ENCODE results near the gene SLC24A3.

The SLC24A3 gene

DNA sequence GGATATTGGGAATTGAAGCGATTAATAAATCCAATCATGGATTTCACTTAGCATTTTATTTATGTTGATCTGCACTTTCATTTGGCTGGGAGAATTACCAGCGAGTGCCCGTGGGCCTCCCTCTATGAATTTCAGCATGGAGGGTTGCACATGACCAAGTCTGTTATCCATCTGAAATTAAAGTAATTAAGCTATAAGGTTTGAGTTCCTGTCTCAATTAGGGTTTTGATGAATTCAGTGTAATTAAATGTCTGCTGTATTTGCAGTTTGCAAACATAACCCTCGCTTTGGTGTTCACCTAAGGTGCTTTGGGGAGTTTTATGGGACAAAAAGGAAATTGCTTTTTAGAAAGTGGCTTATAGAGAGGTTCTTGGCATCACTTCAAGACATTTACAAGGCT lies 375.8 kb downstream of the SLC24A3 start:
- H3K36me3 ChIP-seq (ENCODE audit: insufficient read depth, low read length) = no peaks in the 10 kb centered on the region
- no peaks in the 10 kb centered on the region for H3K4me1 ChIP-seq (ENCODE audit: insufficient read depth, low read length)
- no peaks in the 10 kb centered on the region for H3K27me3 ChIP-seq (ENCODE audit: insufficient read depth, low read length)
- H2AFZ ChIP-seq (ENCODE audit: low read depth, low read length) = no peak overlapping the region
- no peak overlapping the region for H3K4me3 ChIP-seq (ENCODE audit: low read length)
- no peaks in the 10 kb centered on the region for H3K9me3 ChIP-seq (ENCODE audit: low read length)

DNA sequence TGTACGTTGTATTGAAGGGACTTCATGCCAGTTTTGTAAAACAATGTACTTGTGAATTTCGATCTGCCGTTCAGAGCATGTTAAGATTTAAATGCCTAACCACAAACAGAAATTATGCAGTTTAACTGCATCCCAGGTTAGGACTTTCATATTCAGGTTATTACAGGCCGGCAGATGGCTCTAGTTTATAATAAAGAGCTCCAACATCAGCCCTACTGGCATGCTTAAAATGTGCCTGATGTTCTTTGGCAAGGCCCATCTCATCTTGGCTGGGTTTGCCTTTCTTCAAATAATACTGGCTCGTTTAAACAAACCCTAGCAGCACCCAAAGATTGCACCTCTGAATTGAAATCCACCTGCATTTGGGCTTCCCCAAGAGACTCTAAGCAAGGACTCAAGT lies 376.3 kb downstream of the SLC24A3 start:
- no peak overlapping the region for H3K4me3 ChIP-seq (ENCODE audit: low read length)
- no peaks in the 10 kb centered on the region for H3K27me3 ChIP-seq (ENCODE audit: insufficient read depth, low read length)
- no peak overlapping the region for H2AFZ ChIP-seq (ENCODE audit: low read depth, low read length)
- no peaks in the 10 kb centered on the region for H3K4me1 ChIP-seq (ENCODE audit: insufficient read depth, low read length)
- H3K36me3 ChIP-seq (ENCODE audit: insufficient read depth, low read length) = no peaks in the 10 kb centered on the region
- no peaks in the 10 kb centered on the region for H3K9me3 ChIP-seq (ENCODE audit: low read length)

DNA sequence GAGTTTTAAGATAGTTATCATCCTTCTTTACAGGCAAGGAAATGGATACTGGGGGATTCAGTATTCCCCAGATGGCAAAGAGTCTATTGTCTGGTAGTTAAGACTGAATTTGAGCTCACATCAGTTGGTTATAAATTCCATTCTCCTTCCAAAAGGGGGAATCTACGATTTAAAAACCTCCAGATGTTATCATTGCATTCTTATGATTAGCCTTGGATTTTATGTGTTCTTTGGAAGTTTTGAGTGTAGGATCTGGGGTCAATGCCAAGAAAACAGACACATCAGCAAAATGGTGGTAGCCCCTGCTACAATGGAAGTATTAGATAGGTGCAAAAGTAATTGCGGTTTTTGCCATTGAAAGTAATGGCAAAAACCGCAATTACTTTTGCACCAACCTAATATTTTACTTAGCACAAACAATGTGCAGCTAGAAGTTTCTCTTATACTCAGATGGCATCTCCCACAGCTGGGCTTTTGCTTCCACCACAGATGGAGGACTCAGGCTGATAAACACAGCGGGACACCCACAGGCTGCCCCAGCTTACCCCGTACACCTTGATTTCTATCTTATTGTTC lies 377.4 kb downstream of the SLC24A3 start:
- H3K9me3 ChIP-seq (ENCODE audit: low read length) = no peaks in the 10 kb centered on the region
- no peaks in the 10 kb centered on the region for H3K4me1 ChIP-seq (ENCODE audit: insufficient read depth, low read length)
- H3K27me3 ChIP-seq (ENCODE audit: insufficient read depth, low read length) = no peaks in the 10 kb centered on the region
- no peak overlapping the region for H2AFZ ChIP-seq (ENCODE audit: low read depth, low read length)
- H3K4me3 ChIP-seq (ENCODE audit: low read length) = no peak overlapping the region
- H3K36me3 ChIP-seq (ENCODE audit: insufficient read depth, low read length) = no peaks in the 10 kb centered on the region

DNA sequence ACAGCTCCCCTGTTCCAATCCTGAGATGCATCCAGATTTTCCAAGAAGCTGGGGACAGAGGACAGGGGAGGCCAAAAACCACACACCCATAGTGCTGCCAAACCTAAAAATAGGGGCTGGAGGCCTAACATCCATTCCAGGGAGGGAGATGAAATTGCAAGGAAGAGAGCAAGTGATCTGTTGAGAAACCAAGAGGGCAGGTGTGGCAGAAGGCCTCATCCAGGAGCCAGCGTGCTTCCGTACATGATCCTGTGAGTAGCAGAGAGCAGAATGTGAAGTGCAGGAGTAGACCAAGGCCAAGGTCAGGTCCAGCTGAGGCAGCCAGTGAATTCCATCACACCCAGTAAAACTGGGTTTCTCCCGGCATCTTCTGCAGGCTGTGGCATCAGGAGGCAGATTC lies 377.9 kb downstream of the SLC24A3 start:
- H3K27me3 ChIP-seq (ENCODE audit: insufficient read depth, low read length) = no peaks in the 10 kb centered on the region
- no peaks in the 10 kb centered on the region for H3K9me3 ChIP-seq (ENCODE audit: low read length)
- H3K36me3 ChIP-seq (ENCODE audit: insufficient read depth, low read length) = no peaks in the 10 kb centered on the region
- H2AFZ ChIP-seq (ENCODE audit: low read depth, low read length) = no peak overlapping the region
- no peaks in the 10 kb centered on the region for H3K4me1 ChIP-seq (ENCODE audit: insufficient read depth, low read length)
- H3K4me3 ChIP-seq (ENCODE audit: low read length) = no peak overlapping the region

DNA sequence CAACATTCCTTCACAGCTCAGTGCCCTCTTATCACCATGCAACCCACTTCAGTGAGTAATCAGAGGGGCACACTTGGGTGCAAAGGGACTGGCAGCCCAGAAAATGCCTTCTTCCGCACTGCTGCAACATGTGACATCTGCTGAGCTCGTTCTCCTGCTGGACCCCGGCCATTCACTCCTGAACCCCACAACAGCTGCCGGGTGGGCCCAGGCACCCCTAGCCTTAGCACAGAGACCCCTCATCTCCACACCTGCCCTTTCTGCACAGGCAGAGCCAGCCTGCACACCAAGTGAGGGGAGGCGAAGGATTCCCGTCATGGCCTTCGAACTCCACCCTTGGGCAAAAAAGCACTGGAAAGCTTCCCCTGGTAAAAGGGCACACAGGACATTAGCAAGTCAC lies 381.3 kb downstream of the SLC24A3 start:
- no peaks in the 10 kb centered on the region for H3K27me3 ChIP-seq (ENCODE audit: insufficient read depth, low read length)
- H3K9me3 ChIP-seq (ENCODE audit: low read length) = no peaks in the 10 kb centered on the region
- no peaks in the 10 kb centered on the region for H3K36me3 ChIP-seq (ENCODE audit: insufficient read depth, low read length)
- no peak overlapping the region for H3K4me3 ChIP-seq (ENCODE audit: low read length)
- no peak overlapping the region for H2AFZ ChIP-seq (ENCODE audit: low read depth, low read length)
- H3K4me1 ChIP-seq (ENCODE audit: insufficient read depth, low read length) = no peaks in the 10 kb centered on the region

DNA sequence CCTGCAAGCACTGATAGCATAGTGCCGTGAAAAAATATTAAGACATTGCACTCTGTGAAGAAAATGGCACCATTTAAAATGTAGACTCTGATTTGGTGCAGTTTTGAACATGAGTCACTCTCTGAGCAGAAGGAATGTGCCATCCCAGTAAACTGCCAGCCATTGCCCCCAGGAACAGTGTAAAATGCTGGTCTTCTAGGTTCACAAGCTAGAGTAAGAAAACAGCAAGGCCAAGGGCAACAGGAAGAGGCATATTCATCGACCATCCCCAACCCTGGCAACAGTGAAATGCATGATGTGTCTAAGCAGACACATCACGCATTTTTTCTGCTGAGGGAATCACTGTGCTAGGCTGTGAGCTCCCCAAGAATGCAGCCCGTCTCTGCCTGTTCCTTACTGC lies 382.5 kb downstream of the SLC24A3 start:
- Histone ChIP-seq H3K4me3 (ENCODE audit: low read length) (no peak overlapping the region), H3K9me3 (ENCODE audit: low read length) (no peaks in the 10 kb centered on the region), H3K4me1 (ENCODE audit: insufficient read depth, low read length) (no peaks in the 10 kb centered on the region), H3K27me3 (ENCODE audit: insufficient read depth, low read length) (no peaks in the 10 kb centered on the region), H3K36me3 (ENCODE audit: insufficient read depth, low read length) (no peaks in the 10 kb centered on the region), H2AFZ (ENCODE audit: low read depth, low read length) (no peak overlapping the region)

DNA sequence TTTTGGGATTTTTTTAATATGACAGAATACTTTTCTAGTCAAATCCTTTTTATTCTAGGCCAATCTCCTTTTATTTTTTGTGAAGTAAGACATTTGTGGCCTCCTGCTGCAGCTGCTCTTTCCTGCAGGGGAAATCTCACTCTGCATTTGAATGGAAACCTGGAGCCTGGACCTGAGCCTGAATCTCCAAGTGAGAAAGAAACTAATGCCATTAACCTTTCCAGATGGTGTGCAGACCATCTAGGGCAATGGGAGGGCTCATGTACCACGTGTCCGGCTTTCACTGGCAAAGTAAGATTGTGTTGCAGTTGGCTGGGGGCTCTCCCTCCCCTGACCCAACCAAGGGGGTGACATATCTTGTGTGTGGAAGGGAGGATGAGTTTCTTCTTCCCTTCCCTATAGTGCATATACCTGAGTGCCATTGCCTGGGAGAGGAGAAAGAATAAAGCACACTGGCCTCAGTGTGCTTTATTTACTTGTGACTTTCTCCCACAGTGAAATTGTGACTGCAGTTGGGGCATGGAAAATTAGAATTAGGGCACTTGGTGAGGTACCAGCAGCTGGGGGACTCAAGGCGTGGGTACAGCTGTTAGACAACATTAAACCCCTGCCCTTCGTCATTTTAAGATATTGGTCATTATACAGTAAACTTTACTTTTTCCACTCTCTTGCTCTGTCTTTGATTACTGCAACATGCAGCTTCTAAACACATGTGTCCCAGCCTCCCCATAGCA lies 385.8 kb downstream of the SLC24A3 start:
- Histone ChIP-seq H2AFZ (ENCODE audit: low read depth, low read length) (no peak overlapping the region), H3K27me3 (ENCODE audit: insufficient read depth, low read length) (no peaks in the 10 kb centered on the region), H3K9me3 (ENCODE audit: low read length) (no peaks in the 10 kb centered on the region), H3K4me1 (ENCODE audit: insufficient read depth, low read length) (no peaks in the 10 kb centered on the region), H3K36me3 (ENCODE audit: insufficient read depth, low read length) (no peaks in the 10 kb centered on the region), H3K4me3 (ENCODE audit: low read length) (no peak overlapping the region)

DNA sequence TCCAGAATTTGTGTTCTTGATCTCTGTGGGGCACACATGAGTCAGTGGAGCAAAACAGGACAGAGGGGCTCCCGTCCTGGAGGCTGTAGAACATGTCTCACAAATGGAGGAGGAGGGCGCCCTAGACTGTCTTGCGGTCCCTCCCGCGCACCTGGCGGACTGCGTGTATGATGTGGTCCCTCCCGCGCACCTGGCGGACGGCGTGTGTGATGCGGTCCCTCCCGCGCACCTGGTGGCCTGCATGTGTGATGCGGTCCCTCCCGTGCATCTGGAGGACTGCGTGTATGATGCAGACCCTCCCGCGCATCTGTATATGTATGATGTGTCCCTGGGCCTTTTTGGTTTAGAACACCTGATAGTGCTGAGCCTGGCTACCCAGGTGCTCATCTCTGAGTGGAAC lies 386.8 kb downstream of the SLC24A3 start:
- Histone ChIP-seq H3K4me3 (ENCODE audit: low read length) (no peak overlapping the region), H3K9me3 (ENCODE audit: low read length) (no peaks in the 10 kb centered on the region), H3K4me1 (ENCODE audit: insufficient read depth, low read length) (no peaks in the 10 kb centered on the region), H3K36me3 (ENCODE audit: insufficient read depth, low read length) (no peaks in the 10 kb centered on the region), H3K27me3 (ENCODE audit: insufficient read depth, low read length) (no peaks in the 10 kb centered on the region), H2AFZ (ENCODE audit: low read depth, low read length) (no peak overlapping the region)

DNA sequence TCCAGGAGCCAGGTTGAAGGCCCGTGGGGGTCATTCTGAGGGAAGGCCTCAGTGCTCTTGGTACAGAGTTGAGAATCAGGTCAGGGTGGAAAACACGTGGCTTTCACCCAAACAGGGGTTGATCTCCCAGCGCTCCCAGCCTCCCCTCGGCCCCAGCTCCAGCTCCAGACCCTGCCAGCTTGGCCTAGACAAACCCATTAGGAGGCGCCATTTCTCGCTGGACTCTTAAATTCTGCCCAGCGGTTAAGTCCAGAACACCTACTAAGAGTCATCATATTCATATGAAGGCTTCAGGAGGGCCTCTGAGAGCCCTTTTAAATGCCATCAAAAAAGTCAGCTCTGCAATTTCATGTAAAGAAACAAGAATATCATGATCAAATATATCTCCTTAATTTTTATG lies 387.6 kb downstream of the SLC24A3 start:
- Histone ChIP-seq H3K36me3 (ENCODE audit: insufficient read depth, low read length) (no peaks in the 10 kb centered on the region), H3K27me3 (ENCODE audit: insufficient read depth, low read length) (no peaks in the 10 kb centered on the region), H3K4me3 (ENCODE audit: low read length) (no peak overlapping the region), H3K4me1 (ENCODE audit: insufficient read depth, low read length) (no peaks in the 10 kb centered on the region), H3K9me3 (ENCODE audit: low read length) (no peaks in the 10 kb centered on the region), H2AFZ (ENCODE audit: low read depth, low read length) (no peak overlapping the region)

DNA sequence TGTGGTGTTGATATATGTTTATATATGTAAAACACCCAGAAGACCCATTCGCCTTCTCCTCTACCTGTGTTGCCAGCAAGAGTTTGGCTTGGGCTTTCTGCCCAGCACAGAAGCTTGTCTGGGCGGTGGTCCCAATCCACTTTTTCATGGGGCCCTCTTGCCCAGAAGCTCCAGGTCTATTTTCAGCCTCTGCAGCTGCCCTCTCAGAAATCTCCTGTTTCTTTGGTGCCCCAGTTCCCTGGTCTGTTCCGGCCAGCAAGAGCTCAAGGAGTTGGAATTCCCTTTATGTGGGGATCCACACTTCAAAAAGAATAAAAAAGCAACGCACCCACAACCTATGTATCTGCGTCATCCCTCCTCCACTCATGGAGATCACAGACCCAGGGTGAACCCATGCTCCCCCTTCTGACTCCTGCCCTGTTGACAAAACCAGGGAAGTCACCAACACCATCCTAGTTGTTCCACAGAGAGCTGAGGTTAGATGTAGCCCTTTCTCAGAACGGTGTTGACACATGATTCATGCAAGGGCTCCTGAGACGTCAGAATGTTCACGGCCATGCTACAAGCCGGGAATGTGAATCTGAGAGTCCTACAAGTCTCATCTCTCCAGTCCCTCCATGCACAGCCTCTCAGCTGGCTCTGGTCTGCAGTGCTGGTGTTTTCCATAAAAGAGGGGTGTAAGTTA lies 388.8 kb downstream of the SLC24A3 start:
- Histone ChIP-seq H2AFZ (ENCODE audit: low read depth, low read length) (no peak overlapping the region), H3K4me1 (ENCODE audit: insufficient read depth, low read length) (no peaks in the 10 kb centered on the region), H3K36me3 (ENCODE audit: insufficient read depth, low read length) (no peaks in the 10 kb centered on the region), H3K27me3 (ENCODE audit: insufficient read depth, low read length) (no peaks in the 10 kb centered on the region), H3K9me3 (ENCODE audit: low read length) (no peaks in the 10 kb centered on the region), H3K4me3 (ENCODE audit: low read length) (no peak overlapping the region)

DNA sequence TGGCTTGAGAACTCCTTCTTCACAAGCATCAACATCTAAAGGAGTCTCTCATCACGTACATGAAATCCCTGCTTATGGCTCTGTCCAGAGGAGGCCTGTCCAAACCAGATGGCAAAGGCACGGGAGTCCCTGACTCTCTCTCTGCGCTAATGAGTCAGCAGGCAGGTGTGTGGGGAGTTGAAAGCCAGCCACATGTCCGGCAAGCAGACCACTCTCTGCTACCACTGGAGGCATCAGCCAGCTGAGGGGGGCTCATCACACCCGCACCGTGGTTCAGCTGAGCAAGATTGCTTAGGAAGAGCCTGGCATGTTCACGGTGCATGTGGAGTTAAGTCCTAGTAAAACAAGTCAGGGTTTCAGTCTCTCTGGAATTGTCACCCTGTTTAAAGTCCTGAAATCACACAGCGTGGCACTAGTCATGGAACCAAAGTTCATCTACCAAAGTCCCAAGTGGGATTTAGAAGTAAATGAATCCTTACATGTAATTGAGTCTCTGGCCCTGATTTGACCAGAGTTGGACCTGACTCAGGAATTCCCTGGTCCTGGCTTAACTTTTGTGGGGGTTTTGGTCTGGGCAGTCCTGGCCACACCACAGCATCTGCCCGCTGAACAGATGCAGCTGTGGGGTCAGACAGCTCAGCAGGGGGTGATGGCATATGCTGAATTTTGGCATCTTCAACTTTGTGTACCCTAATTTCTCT lies 390.4 kb downstream of the SLC24A3 start:
- no peaks in the 10 kb centered on the region for H3K36me3 ChIP-seq (ENCODE audit: insufficient read depth, low read length)
- no peak overlapping the region for H3K4me3 ChIP-seq (ENCODE audit: low read length)
- H3K9me3 ChIP-seq (ENCODE audit: low read length) = no peaks in the 10 kb centered on the region
- peaks cover 2% of the 10 kb centered on the region for H3K27me3 ChIP-seq (ENCODE audit: insufficient read depth, low read length)
- no peak overlapping the region for H2AFZ ChIP-seq (ENCODE audit: low read depth, low read length)
- H3K4me1 ChIP-seq (ENCODE audit: insufficient read depth, low read length) = no peaks in the 10 kb centered on the region

DNA sequence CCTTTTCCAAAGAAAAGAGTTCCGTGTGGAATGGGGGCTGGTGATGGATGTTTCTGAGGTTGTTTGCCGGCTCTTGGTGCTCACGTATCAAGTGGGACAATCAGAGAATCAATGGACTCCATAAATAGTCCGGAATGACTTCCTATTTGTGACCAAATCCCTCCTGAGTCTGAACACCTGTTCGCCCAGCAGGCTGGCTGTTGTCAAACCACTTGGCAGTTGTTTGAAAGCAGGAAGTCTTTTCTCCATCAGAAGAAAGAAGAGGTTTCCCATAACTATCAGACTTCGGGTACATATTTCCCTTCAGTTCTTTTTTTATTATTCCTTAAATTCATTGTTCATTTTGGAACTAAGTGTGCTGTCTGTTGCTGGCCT lies 390.9 kb downstream of the SLC24A3 start:
- no peak overlapping the region for H3K4me3 ChIP-seq (ENCODE audit: low read length)
- H3K27me3 ChIP-seq (ENCODE audit: insufficient read depth, low read length) = peaks cover 2% of the 10 kb centered on the region
- no peaks in the 10 kb centered on the region for H3K4me1 ChIP-seq (ENCODE audit: insufficient read depth, low read length)
- no peaks in the 10 kb centered on the region for H3K9me3 ChIP-seq (ENCODE audit: low read length)
- no peaks in the 10 kb centered on the region for H3K36me3 ChIP-seq (ENCODE audit: insufficient read depth, low read length)
- H2AFZ ChIP-seq (ENCODE audit: low read depth, low read length) = no peak overlapping the region

DNA sequence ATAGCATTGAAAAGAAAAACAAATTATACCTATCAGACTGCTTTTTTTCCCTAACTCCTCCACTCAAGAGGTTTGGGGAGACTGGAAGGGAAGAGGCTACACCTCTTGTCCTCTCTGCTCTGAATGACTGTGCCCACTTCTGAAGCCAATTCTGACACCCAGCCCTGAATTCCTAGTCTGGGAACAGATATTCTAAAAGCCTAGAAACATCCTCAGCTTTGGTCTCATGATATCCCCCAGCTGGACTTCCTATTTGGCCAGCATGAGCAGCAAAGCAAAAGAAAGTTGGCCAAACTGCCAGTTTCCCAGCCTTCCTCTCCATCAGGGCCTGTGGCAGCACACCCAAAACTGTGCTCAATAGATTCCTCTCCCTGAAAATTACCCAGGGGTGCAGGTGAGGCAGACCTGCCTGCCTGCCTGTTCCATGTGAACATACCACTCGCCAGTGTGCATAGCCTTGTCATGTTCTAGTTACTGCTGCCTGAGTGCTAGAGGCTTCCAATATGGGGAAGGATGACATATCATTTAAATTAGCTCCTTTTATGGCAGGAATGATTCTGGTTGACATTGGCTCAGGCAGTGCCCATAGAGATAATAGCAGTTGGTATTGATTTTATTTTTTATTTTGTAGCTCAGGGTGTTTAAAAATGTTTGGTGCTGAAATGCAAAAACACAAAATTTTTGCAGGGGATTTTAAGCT lies 393.5 kb downstream of the SLC24A3 start:
- no peaks in the 10 kb centered on the region for H3K36me3 ChIP-seq (ENCODE audit: insufficient read depth, low read length)
- no peaks in the 10 kb centered on the region for H3K9me3 ChIP-seq (ENCODE audit: low read length)
- H3K27me3 ChIP-seq (ENCODE audit: insufficient read depth, low read length) = peaks cover 2% of the 10 kb centered on the region

More for the DNA sequence above, 393.5 kb downstream of the SLC24A3 start:
- Histone ChIP-seq H3K4me1 (ENCODE audit: insufficient read depth, low read length) (no peaks in the 10 kb centered on the region), H2AFZ (ENCODE audit: low read depth, low read length) (no peak overlapping the region), H3K4me3 (ENCODE audit: low read length) (no peak overlapping the region)
